Endodermal cell (in vitro differentiated cells): Measurements from ENCODE around the gene MCL1. TPM values are rescaled to one million over a fixed set of nuclear protein-coding genes. Genes with fewer than 3 reads are reported as not detected.
A peak's percentile ranks its signal among the peaks of the same experiment; 100 is the strongest.

Experiments
- DNase-seq: peaks from one replicate; pipeline ENCODE4 v3.0.0-alpha.2; 2017
- H3K27ac ChIP-seq: 2 replicates; pipeline ENCODE4 v1.5.1; 2013; ENCODE audit warnings: mild to moderate bottlenecking, low read depth, low read length, moderate library complexity
- H3K27me3 ChIP-seq: 2 replicates; pipeline ENCODE4 v1.6.1; 2013; ENCODE audit warnings: mild to moderate bottlenecking, low read length, moderate library complexity; ENCODE audit not compliant: insufficient read depth, control insufficient read depth, poor library complexity, severe bottlenecking
- H3K36me3 ChIP-seq: 2 replicates; pipeline ENCODE4 v1.7.0; 2013; ENCODE audit warnings: mild to moderate bottlenecking, low read length, moderate library complexity; ENCODE audit not compliant: control insufficient read depth, insufficient read depth
- H3K4me1 ChIP-seq: one replicate; pipeline ENCODE4 v1.7.0; 2013; ENCODE audit warnings: low read length; ENCODE audit not compliant: control insufficient read depth, insufficient read depth
- H3K4me3 ChIP-seq: 2 replicates; pipeline ENCODE4 v1.5.1; 2013; ENCODE audit warnings: mild to moderate bottlenecking, low read length, moderate library complexity
- H3K9ac ChIP-seq: 2 replicates; pipeline ENCODE4 v1.6.1; 2013; ENCODE audit warnings: mild to moderate bottlenecking, low read length, moderate library complexity; ENCODE audit not compliant: poor library complexity, severe bottlenecking; ENCODE audit errors: extremely low read depth
- H3K9me3 ChIP-seq: 2 replicates; pipeline ENCODE4 v1.6.1; 2013; ENCODE audit warnings: mild to moderate bottlenecking, low read length, moderate library complexity; ENCODE audit not compliant: control insufficient read depth
- H3K27ac Mint-ChIP-seq: 2 replicates; pipeline ENCODE4 v1.8.0; 2020; ENCODE audit warnings: mixed read lengths
- H3K27me3 Mint-ChIP-seq: 2 replicates; pipeline ENCODE4 v1.8.0; 2021; ENCODE audit warnings: mild to moderate bottlenecking, mixed read lengths; ENCODE audit not compliant: insufficient read depth
- H3K36me3 Mint-ChIP-seq: 2 replicates; pipeline ENCODE4 v1.8.0; 2020; ENCODE audit warnings: low read depth, mixed read lengths
- H3K4me1 Mint-ChIP-seq: 2 replicates; pipeline ENCODE4 v1.8.0; 2020; ENCODE audit warnings: mixed read lengths
- H3K4me3 Mint-ChIP-seq: 2 replicates; pipeline ENCODE4 v1.8.0; 2020; ENCODE audit warnings: mild to moderate bottlenecking, moderate library complexity, mixed read lengths
- H3K9me3 Mint-ChIP-seq: 2 replicates; pipeline ENCODE4 v1.8.0; 2020; ENCODE audit warnings: mild to moderate bottlenecking, mixed read lengths
- WGBS, 2 experiments: methylation state at CpG; one replicate each; pipeline versions ENCODE4 v1.1.5 to v1.1.7; 2013; ENCODE audit warnings: missing lambda C conversion rate in 2 of 2, mixed read lengths in 1 of 2; ENCODE audit not compliant: insufficient coverage in 1 of 2, insufficient read length in 1 of 2; 5-methylcytosine and 5-hydroxymethylcytosine counted together
- total RNA-seq, 2 donors: library from RNA; stranded (reverse); fragmentation: NEBNext Ultra II Directional in 1 of 2; extraction: Animal tissue kit (Norgen Biotek cat#: 25700) in 1 of 2; gene quantifications; 2 replicates in 1 of 2; 3 replicates in 1 of 2; pipeline ENCODE4 v1.2.1, GENCODE V29; 2021
- TF ChIP-seq, protein P1 (sequence below): fragments of 200-600 bp; sonication (generic); conservative IDR thresholded peaks from 2 replicates; pipeline ENCODE4 v1.5.0; 2021; ENCODE audit warnings: antibody characterized with exemption, mild to moderate bottlenecking

MCL1 gene
- total RNA-seq, 2 donors from 2014 or later: 133 to 173 TPM

DNA sequence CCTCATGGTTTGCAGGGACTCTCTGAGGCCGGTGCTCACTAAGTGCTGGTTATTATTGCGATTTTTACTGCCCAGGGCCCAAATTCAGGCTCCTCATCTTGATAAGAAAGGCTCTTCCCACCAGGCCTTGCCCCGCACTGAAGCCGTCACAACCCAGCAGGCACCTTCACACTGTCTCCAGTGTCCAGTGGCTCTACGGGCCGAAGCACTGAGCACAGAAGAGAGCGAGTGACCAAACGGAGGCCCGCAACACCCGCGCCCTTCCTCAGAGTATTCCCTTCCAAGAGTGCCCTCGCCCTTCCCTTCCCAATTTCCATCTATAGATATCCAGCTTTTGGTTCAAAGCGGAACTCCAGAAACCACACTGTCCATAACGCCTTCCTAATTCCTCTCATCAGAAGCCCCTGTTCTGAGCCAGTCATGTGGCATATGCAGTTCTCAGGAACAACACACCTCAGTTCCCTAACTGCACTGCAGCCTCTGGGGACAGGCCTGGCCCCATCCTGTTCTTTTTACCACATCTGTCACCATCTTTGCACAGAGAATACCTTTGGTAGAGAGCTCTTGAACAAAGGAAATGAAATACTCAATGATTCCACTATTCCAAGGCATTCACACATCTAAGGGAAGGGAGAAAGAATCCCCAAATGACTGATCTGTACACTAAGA is 48.8 kb downstream of the MCL1 start:
- H3K4me3 ChIP-seq: no peak overlapping the region
- TF ChIP-seq, protein P1, sequence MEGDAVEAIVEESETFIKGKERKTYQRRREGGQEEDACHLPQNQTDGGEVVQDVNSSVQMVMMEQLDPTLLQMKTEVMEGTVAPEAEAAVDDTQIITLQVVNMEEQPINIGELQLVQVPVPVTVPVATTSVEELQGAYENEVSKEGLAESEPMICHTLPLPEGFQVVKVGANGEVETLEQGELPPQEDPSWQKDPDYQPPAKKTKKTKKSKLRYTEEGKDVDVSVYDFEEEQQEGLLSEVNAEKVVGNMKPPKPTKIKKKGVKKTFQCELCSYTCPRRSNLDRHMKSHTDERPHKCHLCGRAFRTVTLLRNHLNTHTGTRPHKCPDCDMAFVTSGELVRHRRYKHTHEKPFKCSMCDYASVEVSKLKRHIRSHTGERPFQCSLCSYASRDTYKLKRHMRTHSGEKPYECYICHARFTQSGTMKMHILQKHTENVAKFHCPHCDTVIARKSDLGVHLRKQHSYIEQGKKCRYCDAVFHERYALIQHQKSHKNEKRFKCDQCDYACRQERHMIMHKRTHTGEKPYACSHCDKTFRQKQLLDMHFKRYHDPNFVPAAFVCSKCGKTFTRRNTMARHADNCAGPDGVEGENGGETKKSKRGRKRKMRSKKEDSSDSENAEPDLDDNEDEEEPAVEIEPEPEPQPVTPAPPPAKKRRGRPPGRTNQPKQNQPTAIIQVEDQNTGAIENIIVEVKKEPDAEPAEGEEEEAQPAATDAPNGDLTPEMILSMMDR: no peak
- WGBS, 2 experiments: 89 to 96% methylated on average over 14 of the region's 14 CpGs
- H3K9me3 ChIP-seq: no peaks in the 10 kb centered on the region
- Mint-ChIP-seq H3K9me3 (no peaks in the 10 kb centered on the region), H3K36me3 (no peaks in the 10 kb centered on the region), H3K4me1 (peaks cover 17% of the 10 kb centered on the region), H3K27ac (no peak overlapping the region), H3K27me3 (no peaks in the 10 kb centered on the region), H3K4me3 (no peak overlapping the region)
- H3K4me1 ChIP-seq: no peaks in the 10 kb centered on the region
- no peaks in the 10 kb centered on the region for H3K27me3 ChIP-seq
- H3K27ac ChIP-seq: no peak overlapping the region
- H3K36me3 ChIP-seq: no peaks in the 10 kb centered on the region
- no peak overlapping the region for H3K9ac ChIP-seq
- DNase-seq: peak; percentile 42

DNA sequence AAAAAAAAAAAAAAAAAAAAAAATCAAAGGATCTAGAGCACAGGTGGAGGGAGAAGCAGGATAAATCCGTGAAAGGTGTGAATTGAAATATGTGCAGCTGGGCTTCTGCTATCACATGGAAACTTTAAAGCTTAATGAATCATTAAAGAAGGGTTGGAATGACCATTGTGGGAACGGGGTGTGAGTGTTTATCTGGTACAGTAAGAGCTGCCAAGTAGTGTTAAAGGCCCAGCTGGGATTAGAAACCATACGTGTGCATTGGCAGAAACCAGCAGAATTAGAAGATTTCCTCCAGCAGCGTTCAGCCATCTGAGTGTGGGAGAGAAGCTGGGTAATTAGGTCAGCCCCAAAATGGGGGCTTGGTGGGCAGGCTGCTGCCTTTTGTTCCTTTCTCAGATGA is 50.4 kb downstream of the MCL1 start:
- Mint-ChIP-seq H3K27me3 (no peaks in the 10 kb centered on the region), H3K36me3 (no peaks in the 10 kb centered on the region), H3K4me1 (peaks cover 17% of the 10 kb centered on the region), H3K4me3 (no peak overlapping the region), H3K9me3 (no peaks in the 10 kb centered on the region), H3K27ac (no peak overlapping the region)
- no peak for DNase-seq
- no peaks in the 10 kb centered on the region for H3K36me3 ChIP-seq
- no peaks in the 10 kb centered on the region for H3K27me3 ChIP-seq
- H3K9ac ChIP-seq: no peak overlapping the region
- no peak overlapping the region for H3K27ac ChIP-seq
- H3K4me1 ChIP-seq: no peaks in the 10 kb centered on the region
- TF ChIP-seq, protein P1: no peak
- WGBS, 2 experiments: 74 to 90% methylated on average over 3 to 4 of the region's 4 CpGs
- no peaks in the 10 kb centered on the region for H3K9me3 ChIP-seq
- no peak overlapping the region for H3K4me3 ChIP-seq

- 100% methylated on average over 1 of the region's 1 CpG; no CpG with 5 or more reads in 1 of the 2 experiments for WGBS, 2 experiments
- Mint-ChIP-seq H3K27ac (no peak overlapping the region), H3K4me3 (no peak overlapping the region), H3K27me3 (no peaks in the 10 kb centered on the region), H3K4me1 (peaks cover 17% of the 10 kb centered on the region), H3K9me3 (no peaks in the 10 kb centered on the region), H3K36me3 (no peaks in the 10 kb centered on the region)
- no peak overlapping the region for H3K9ac ChIP-seq
- no peak for DNase-seq
- H3K27ac ChIP-seq: no peak overlapping the region
- H3K27me3 ChIP-seq: no peaks in the 10 kb centered on the region
- TF ChIP-seq, protein P1: no peak
- H3K9me3 ChIP-seq: no peaks in the 10 kb centered on the region
- no peaks in the 10 kb centered on the region for H3K36me3 ChIP-seq
- no peak overlapping the region for H3K4me3 ChIP-seq
- no peaks in the 10 kb centered on the region for H3K4me1 ChIP-seq
Measured at GRCh38 chr1:150528196-150528595, 51.2 kb downstream of the MCL1 start.
